IPS-15b (cell line): ENCODE measurements around the gene NXPH2.
"Not testable (repeated sequence)": the region's sequence is repeated elsewhere in the genome, so short reads cannot be mapped to it uniquely, and the experiment has no call there.

ENCODE experiments used
- H3K27me3 ChIP-seq: one replicate; pipeline ENCODE4 v1.6.1; 2013; ENCODE audit warnings: low read length; ENCODE audit not compliant: control insufficient read depth, insufficient read depth
- H3K36me3 ChIP-seq: one replicate; pipeline ENCODE4 v1.6.1; 2013; ENCODE audit warnings: low read length; ENCODE audit not compliant: control insufficient read depth, insufficient read depth
- H3K4me1 ChIP-seq: one replicate; pipeline ENCODE4 v1.6.1; 2013; ENCODE audit warnings: mild to moderate bottlenecking, low read length; ENCODE audit not compliant: control insufficient read depth, insufficient read depth
- H3K4me3 ChIP-seq: one replicate; pipeline ENCODE4 v1.5.1; 2013; ENCODE audit warnings: low read depth, low read length
- H3K9ac ChIP-seq: one replicate; pipeline ENCODE4 v1.6.1; 2013; ENCODE audit warnings: low read depth, mild to moderate bottlenecking, low read length
- H3K9me3 ChIP-seq: one replicate; pipeline ENCODE4 v1.6.1; 2013; ENCODE audit warnings: mild to moderate bottlenecking, low read length; ENCODE audit not compliant: control insufficient read depth, insufficient read depth

Gene NXPH2

GRCh38 chr2:138752197-138752956, 27.8 kb downstream of the NXPH2 start:
- Histone ChIP-seq H3K36me3 (no peaks in the 10 kb centered on the region), H3K9me3 (no peaks in the 10 kb centered on the region), H3K9ac (no peak overlapping the region), H3K27me3 (no peaks in the 10 kb centered on the region), H3K4me1 (peaks cover 3% of the 10 kb centered on the region), H3K4me3 (no peak overlapping the region)

- H3K4me1 ChIP-seq: peaks cover 3% of the 10 kb centered on the region
- H3K9me3 ChIP-seq: no peaks in the 10 kb centered on the region
- H3K4me3 ChIP-seq: no peak overlapping the region
- H3K36me3 ChIP-seq: no peaks in the 10 kb centered on the region
- H3K27me3 ChIP-seq: no peaks in the 10 kb centered on the region
- H3K9ac ChIP-seq: no peak overlapping the region
Observed at GRCh38 chr2:138744713-138745112, 35.5 kb downstream of the NXPH2 start.

- Histone ChIP-seq H3K36me3 (no peaks in the 10 kb centered on the region), H3K27me3 (no peaks in the 10 kb centered on the region), H3K9me3 (no peaks in the 10 kb centered on the region), H3K9ac (no peak overlapping the region), H3K4me1 (peaks cover 3% of the 10 kb centered on the region), H3K4me3 (no peak overlapping the region)
Observed at GRCh38 chr2:138742441-138743057, 37.6 kb downstream of the NXPH2 start.

- Histone ChIP-seq H3K27me3 (no peaks in the 10 kb centered on the region), H3K9ac (no peak overlapping the region), H3K4me3 (no peak overlapping the region), H3K36me3 (no peaks in the 10 kb centered on the region), H3K4me1 (peaks cover 3% of the 10 kb centered on the region), H3K9me3 (peaks cover 3% of the 10 kb centered on the region)
Observed at GRCh38 chr2:138741851-138742250, 38.3 kb downstream of the NXPH2 start.

- not testable (repeated sequence) for H3K36me3 ChIP-seq, H3K9me3 ChIP-seq, H3K4me3 ChIP-seq, H3K27me3 ChIP-seq, H3K4me1 ChIP-seq, H3K9ac ChIP-seq
Observed at GRCh38 chr2:138737009-138737554, 43.1 kb downstream of the NXPH2 start.

GRCh38 chr2:138732651-138733050, 47.5 kb downstream of the NXPH2 start:
- no peaks in the 10 kb centered on the region for H3K27me3 ChIP-seq

GRCh38 chr2:138730497-138731030, 49.6 kb downstream of the NXPH2 start:
- no peak overlapping the region for H3K4me3 ChIP-seq
- peaks cover 5% of the 10 kb centered on the region for H3K9me3 ChIP-seq
- H3K9ac ChIP-seq: no peak overlapping the region
- no peaks in the 10 kb centered on the region for H3K4me1 ChIP-seq
- H3K27me3 ChIP-seq: no peaks in the 10 kb centered on the region
- no peaks in the 10 kb centered on the region for H3K36me3 ChIP-seq

More at GRCh38 chr2:138732651-138733050, 47.5 kb downstream of the NXPH2 start:
- Histone ChIP-seq H3K36me3 (no peaks in the 10 kb centered on the region), H3K9ac (no peak overlapping the region), H3K4me1 (no peaks in the 10 kb centered on the region), H3K4me3 (no peak overlapping the region), H3K9me3 (peaks cover 9% of the 10 kb centered on the region)

- no peaks in the 10 kb centered on the region for H3K36me3 ChIP-seq
- H3K9ac ChIP-seq: no peak overlapping the region
- H3K4me1 ChIP-seq: peaks cover 2% of the 10 kb centered on the region
- no peaks in the 10 kb centered on the region for H3K27me3 ChIP-seq
- H3K4me3 ChIP-seq: no peak overlapping the region
- H3K9me3 ChIP-seq: no peaks in the 10 kb centered on the region
Observed at GRCh38 chr2:138727956-138728355, 52.2 kb downstream of the NXPH2 start.

- H3K27me3 ChIP-seq: no peaks in the 10 kb centered on the region
Observed at GRCh38 chr2:138726681-138727080, 53.5 kb downstream of the NXPH2 start.

GRCh38 chr2:138724729-138725459, 55.3 kb downstream of the NXPH2 start:
- Histone ChIP-seq H3K9ac (no peak overlapping the region), H3K4me1 (peaks cover 2% of the 10 kb centered on the region), H3K4me3 (no peak overlapping the region), H3K9me3 (no peaks in the 10 kb centered on the region), H3K36me3 (no peaks in the 10 kb centered on the region), H3K27me3 (no peaks in the 10 kb centered on the region)

More at GRCh38 chr2:138726681-138727080, 53.5 kb downstream of the NXPH2 start:
- H3K9ac ChIP-seq: no peak overlapping the region
- no peak overlapping the region for H3K4me3 ChIP-seq
- H3K4me1 ChIP-seq: peaks cover 2% of the 10 kb centered on the region
- no peaks in the 10 kb centered on the region for H3K36me3 ChIP-seq
- no peaks in the 10 kb centered on the region for H3K9me3 ChIP-seq

GRCh38 chr2:138724327-138724726, 55.9 kb downstream of the NXPH2 start:
- H3K9me3 ChIP-seq: no peaks in the 10 kb centered on the region
- no peak overlapping the region for H3K4me3 ChIP-seq
- H3K27me3 ChIP-seq: no peaks in the 10 kb centered on the region
- H3K9ac ChIP-seq: no peak overlapping the region
- peaks cover 2% of the 10 kb centered on the region for H3K4me1 ChIP-seq
- no peaks in the 10 kb centered on the region for H3K36me3 ChIP-seq
